SU-DHL-6 (cell line): Measurements from ENCODE around the gene PALLD.

Experiments
- EZH2phosphoT487 ChIP-seq: fragments of 200-600 bp; sonication (generic), shearing (Covaris generic); conservative IDR thresholded peaks from 2 replicates; pipeline ENCODE4 v1.6.1; 2018; ENCODE audit warnings: mild to moderate bottlenecking, antibody characterized with exemption, low read length, moderate library complexity, mixed read lengths
- TF ChIP-seq, protein P1 (sequence below): fragments of 200-600 bp; sonication (generic); IDR thresholded peaks from one replicate; pipeline ENCODE4 v1.5.1; 2017; ENCODE audit warnings: antibody characterized with exemption, mild to moderate bottlenecking, low read length, moderate library complexity; ENCODE audit not compliant: insufficient read depth, poor library complexity, severe bottlenecking

DNA sequence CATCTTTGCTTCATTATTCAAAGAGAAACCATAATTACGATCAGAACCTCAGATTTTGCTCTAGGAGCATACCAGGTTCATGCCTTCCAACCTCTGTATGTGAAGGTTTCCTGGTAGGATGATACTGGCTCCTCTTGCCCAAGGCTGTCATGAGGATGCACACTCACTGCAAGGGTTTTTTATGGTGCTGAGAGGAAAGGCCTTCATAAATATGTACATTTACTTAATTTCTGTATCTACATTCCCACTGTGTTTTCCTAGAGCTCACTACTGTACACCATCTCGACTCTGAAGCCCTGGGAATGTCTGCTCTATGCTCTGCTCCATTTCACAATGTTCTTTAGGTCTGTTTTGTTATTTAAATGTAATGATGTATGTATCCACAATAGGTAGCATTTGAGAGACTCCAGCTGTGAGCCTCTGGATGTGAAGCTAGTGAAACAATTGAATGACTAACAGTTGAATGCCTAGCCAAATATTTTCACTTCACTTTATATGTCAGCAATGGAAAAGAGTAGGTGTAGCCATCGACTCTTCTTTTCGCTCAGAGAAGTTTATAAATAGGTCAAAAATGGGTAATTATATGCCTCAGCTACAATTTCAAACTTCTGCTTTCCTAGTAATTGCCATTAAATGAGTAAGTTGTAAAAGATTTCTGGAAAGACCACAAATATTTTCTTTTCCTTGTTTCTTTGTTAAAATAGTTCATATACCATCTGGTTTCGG, 228.0 kb downstream of the PALLD start:
- TF ChIP-seq, protein P1, sequence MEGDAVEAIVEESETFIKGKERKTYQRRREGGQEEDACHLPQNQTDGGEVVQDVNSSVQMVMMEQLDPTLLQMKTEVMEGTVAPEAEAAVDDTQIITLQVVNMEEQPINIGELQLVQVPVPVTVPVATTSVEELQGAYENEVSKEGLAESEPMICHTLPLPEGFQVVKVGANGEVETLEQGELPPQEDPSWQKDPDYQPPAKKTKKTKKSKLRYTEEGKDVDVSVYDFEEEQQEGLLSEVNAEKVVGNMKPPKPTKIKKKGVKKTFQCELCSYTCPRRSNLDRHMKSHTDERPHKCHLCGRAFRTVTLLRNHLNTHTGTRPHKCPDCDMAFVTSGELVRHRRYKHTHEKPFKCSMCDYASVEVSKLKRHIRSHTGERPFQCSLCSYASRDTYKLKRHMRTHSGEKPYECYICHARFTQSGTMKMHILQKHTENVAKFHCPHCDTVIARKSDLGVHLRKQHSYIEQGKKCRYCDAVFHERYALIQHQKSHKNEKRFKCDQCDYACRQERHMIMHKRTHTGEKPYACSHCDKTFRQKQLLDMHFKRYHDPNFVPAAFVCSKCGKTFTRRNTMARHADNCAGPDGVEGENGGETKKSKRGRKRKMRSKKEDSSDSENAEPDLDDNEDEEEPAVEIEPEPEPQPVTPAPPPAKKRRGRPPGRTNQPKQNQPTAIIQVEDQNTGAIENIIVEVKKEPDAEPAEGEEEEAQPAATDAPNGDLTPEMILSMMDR = no peak
- TF ChIP-seq EZH2phosphoT487 = no peak
